Fibroblast of lung (primary cell): ENCODE data around the gene EPS8L2.
A peak's percentile ranks its signal among the peaks of the same experiment; 100 is the strongest.

Experiments
- EZH2 ChIP-seq: IDR thresholded peaks from 2 replicates; pipeline ENCODE4 v1.5.1; 2012; ENCODE audit warnings: low read length, control low read depth, mild to moderate bottlenecking; ENCODE audit errors: missing control alignments
- TF ChIP-seq, protein P1 (sequence below), 2 donors: IDR thresholded peaks in 1 of 2; conservative IDR thresholded peaks in 1 of 2; 1 replicate in 1 of 2; 2 replicates in 1 of 2; pipeline ENCODE4 v1.5.1; 2011 to 2012; ENCODE audit warnings: low read length in 2 of 2, control low read depth in 1 of 2, inconsistent platforms in 1 of 2, low read depth in 1 of 2, mild to moderate bottlenecking in 1 of 2

DNA sequence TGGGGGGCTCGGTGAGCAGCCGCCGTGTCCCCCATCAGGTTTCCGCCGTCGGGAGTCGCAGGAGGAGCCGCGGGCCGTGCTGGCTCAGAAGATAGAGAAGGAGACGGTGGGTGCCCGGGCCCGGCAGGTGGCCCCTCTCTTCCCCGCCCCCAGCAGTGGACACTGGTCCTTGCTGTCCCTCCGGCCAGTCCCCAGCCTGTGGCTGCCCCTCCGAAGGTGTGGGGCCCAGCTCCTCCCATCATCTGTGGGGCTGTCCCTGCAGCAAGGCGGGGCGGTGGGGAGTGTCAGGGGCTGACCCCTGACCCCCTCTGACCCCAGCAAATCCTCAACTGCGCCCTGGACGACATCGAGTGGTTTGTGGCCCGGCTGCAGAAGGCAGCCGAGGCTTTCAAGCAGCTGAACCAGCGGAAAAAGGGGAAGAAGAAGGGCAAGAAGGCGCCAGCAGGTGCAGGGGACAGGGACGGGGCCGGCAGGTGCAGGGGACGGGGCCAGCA, 15.3 kb downstream of the EPS8L2 start:
- TF ChIP-seq, protein P1, sequence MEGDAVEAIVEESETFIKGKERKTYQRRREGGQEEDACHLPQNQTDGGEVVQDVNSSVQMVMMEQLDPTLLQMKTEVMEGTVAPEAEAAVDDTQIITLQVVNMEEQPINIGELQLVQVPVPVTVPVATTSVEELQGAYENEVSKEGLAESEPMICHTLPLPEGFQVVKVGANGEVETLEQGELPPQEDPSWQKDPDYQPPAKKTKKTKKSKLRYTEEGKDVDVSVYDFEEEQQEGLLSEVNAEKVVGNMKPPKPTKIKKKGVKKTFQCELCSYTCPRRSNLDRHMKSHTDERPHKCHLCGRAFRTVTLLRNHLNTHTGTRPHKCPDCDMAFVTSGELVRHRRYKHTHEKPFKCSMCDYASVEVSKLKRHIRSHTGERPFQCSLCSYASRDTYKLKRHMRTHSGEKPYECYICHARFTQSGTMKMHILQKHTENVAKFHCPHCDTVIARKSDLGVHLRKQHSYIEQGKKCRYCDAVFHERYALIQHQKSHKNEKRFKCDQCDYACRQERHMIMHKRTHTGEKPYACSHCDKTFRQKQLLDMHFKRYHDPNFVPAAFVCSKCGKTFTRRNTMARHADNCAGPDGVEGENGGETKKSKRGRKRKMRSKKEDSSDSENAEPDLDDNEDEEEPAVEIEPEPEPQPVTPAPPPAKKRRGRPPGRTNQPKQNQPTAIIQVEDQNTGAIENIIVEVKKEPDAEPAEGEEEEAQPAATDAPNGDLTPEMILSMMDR (conservative IDR thresholded peaks at IDR 0.05 in 1 of 2, IDR thresholded peaks at IDR 0.05 in 1 of 2; ENCODE audit: low read depth in 1 of 2, low read length in 2 of 2), result no peak
- TF ChIP-seq EZH2, result peak; percentile 47
